ENCODE data around the gene PMS2.
A peak's percentile ranks its signal among the peaks of the same experiment; 100 is the strongest.
"Not testable (repeated sequence)": the region's sequence is repeated elsewhere in the genome, so short reads cannot be mapped to it uniquely, and the experiment has no call there.

Gene PMS2

GRCh38 chr7:6012355-6013104 lies 3.7 kb upstream of the PMS2 start:
- peak; percentile 21 for DNase-seq

- DNase-seq = no peak
These were observed 2.7 kb upstream of the PMS2 start for GRCh38 chr7:6011541-6011940.

GRCh38 chr7:6010370-6010769 lies 1.5 kb upstream of the PMS2 start:
- DNase-seq = not testable (repeated sequence)

GRCh38 chr7:6007835-6008590 lies 836 bp downstream of the PMS2 start:
- not testable (repeated sequence) for DNase-seq

GRCh38 chr7:6007386-6007785 lies 1.5 kb downstream of the PMS2 start:
- no peak for DNase-seq

GRCh38 chr7:5997210-5997808 lies 11.5 kb downstream of the PMS2 start:
- DNase-seq = peak; percentile 65

GRCh38 chr7:5987061-5987460 lies 21.8 kb downstream of the PMS2 start:
- not testable (repeated sequence) for DNase-seq

GRCh38 chr7:5979680-5980314 lies 29.1 kb downstream of the PMS2 start:
- DNase-seq = not testable (repeated sequence)

GRCh38 chr7:5973580-5973979 lies 35.3 kb downstream of the PMS2 start:
- DNase-seq = not testable (repeated sequence)

- DNase-seq = not testable (repeated sequence)
These were observed 38.4 kb downstream of the PMS2 start, which contains the start of gene RSPH10B for GRCh38 chr7:5970347-5970911. RSPH10B (minus strand) TSS chr7:5970689; CDS start chr7:5967116, 3,573 bp downstream.

- DNase-seq = not testable (repeated sequence)
These were observed 45.0 kb downstream of the PMS2 start for GRCh38 chr7:5963810-5964209.

GRCh38 chr7:5963205-5963604 lies 45.6 kb downstream of the PMS2 start:
- DNase-seq = not testable (repeated sequence)

- not testable (repeated sequence) for DNase-seq
These were observed 73.9 kb downstream of the PMS2 start for GRCh38 chr7:5934945-5935450.

GRCh38 chr7:5931905-5932644 lies 76.8 kb downstream of the PMS2 start:
- not testable (repeated sequence) for DNase-seq

- not testable (repeated sequence) for DNase-seq
These were observed 77.6 kb downstream of the PMS2 start for GRCh38 chr7:5931250-5931649.

- DNase-seq = not testable (repeated sequence)
These were observed 78.6 kb downstream of the PMS2 start for GRCh38 chr7:5930290-5930689.

- not testable (repeated sequence) for DNase-seq
These were observed 82.5 kb downstream of the PMS2 start for GRCh38 chr7:5926263-5926870.

GRCh38 chr7:5924630-5925029 lies 84.2 kb downstream of the PMS2 start:
- not testable (repeated sequence) for DNase-seq

GRCh38 chr7:5924180-5924579 lies 84.7 kb downstream of the PMS2 start:
- DNase-seq = not testable (repeated sequence)

Measured in fibroblast of upper back skin (primary cell).